Mammary epithelial cell (primary cell): ENCODE data around the gene TMEM50B.

ENCODE experiments used
- CTCF ChIP-seq, 2 donors: IDR thresholded peaks in 1 of 2; conservative IDR thresholded peaks in 1 of 2; 2 replicates each; pipeline ENCODE4 v1.5.1; 2011 to 2012; ENCODE audit warnings: inconsistent platforms in 2 of 2, low read length in 2 of 2, mild to moderate bottlenecking in 2 of 2, control low read depth in 1 of 2, low read depth in 1 of 2; ENCODE audit not compliant: insufficient read depth in 1 of 2; ENCODE audit errors: extremely low read depth in 1 of 2
- EZH2 ChIP-seq: IDR thresholded peaks from 2 replicates; pipeline ENCODE4 v1.6.1; 2012; ENCODE audit warnings: low read length, inconsistent platforms, borderline replicate concordance

GRCh38 chr21:33490991-33491372 lies 11.2 kb upstream of the TMEM50B start:
- TF ChIP-seq CTCF (conservative IDR thresholded peaks at IDR 0.05 in 1 of 2, IDR thresholded peaks at IDR 0.05 in 1 of 2; ENCODE audit: extremely low read depth in 1 of 2, insufficient read depth in 1 of 2, low read depth in 1 of 2, low read length in 2 of 2) (no peak), EZH2 (no peak)
